Effector memory CD4-positive, alpha-beta T cell (primary cell): ENCODE measurements around the gene PDXDC1.
"Not testable (repeated sequence)": the region's sequence is repeated elsewhere in the genome, so short reads cannot be mapped to it uniquely, and the experiment has no call there.

Experiments used
- DNase-seq, 3 donors: peaks; one replicate each; pipeline ENCODE4 v3.0.0-alpha.2; 2020
- H3K27ac ChIP-seq: 2 replicates; pipeline ENCODE4 v1.7.0; 2013; ENCODE audit warnings: mild to moderate bottlenecking, low read length, moderate library complexity; ENCODE audit not compliant: insufficient read depth, poor library complexity, severe bottlenecking
- H3K27me3 ChIP-seq: replicated peaks from 2 replicates; pipeline ENCODE4 v1.7.0; 2013; ENCODE audit warnings: mild to moderate bottlenecking, low read length; ENCODE audit not compliant: insufficient read depth, control insufficient read depth, poor library complexity, severe bottlenecking
- H3K36me3 ChIP-seq: 2 replicates; pipeline ENCODE4 v1.7.0; 2013; ENCODE audit warnings: mild to moderate bottlenecking, low read length, moderate library complexity; ENCODE audit not compliant: control insufficient read depth, insufficient read depth
- H3K4me1 ChIP-seq: 2 replicates; pipeline ENCODE4 v1.7.0; 2013; ENCODE audit warnings: low read length, mild to moderate bottlenecking; ENCODE audit not compliant: control insufficient read depth, insufficient read depth, poor library complexity, severe bottlenecking
- H3K4me3 ChIP-seq: 2 replicates; pipeline ENCODE4 v1.7.0; 2013; ENCODE audit warnings: low read length, low read depth, mild to moderate bottlenecking; ENCODE audit not compliant: insufficient read depth, poor library complexity, severe bottlenecking
- H3K9me3 ChIP-seq: 2 replicates; pipeline ENCODE4 v1.7.0; 2013; ENCODE audit warnings: mild to moderate bottlenecking, low read length, moderate library complexity; ENCODE audit not compliant: control insufficient read depth

PDXDC1 gene

GRCh38 chr16:14973785-14974322 is 972 bp upstream of the PDXDC1 start:
- not testable (repeated sequence) for H3K36me3 ChIP-seq, DNase-seq, H3K4me1 ChIP-seq, H3K9me3 ChIP-seq, H3K27me3 ChIP-seq
- H3K4me3 ChIP-seq = peak overlapping the region; percentile 97
- peak overlapping the region; percentile 92 for H3K27ac ChIP-seq

- Histone ChIP-seq H3K4me3 (peak overlapping the region; percentile 97), H3K27ac (peak overlapping the region; percentile 92)
- not testable (repeated sequence) for H3K27me3 ChIP-seq, H3K36me3 ChIP-seq, H3K9me3 ChIP-seq, H3K4me1 ChIP-seq, DNase-seq
These were observed 533 bp upstream of the PDXDC1 start for GRCh38 chr16:14974331-14974655.

GRCh38 chr16:14975418-14976194 is 780 bp downstream of the PDXDC1 start:
- Histone ChIP-seq H3K4me3 (peak overlapping the region; percentile 97), H3K27ac (peak overlapping the region; percentile 92)
- not testable (repeated sequence) for H3K4me1 ChIP-seq, H3K9me3 ChIP-seq, H3K36me3 ChIP-seq, H3K27me3 ChIP-seq
- DNase-seq = peak; percentile 58 to 66 (median 62)

GRCh38 chr16:14976971-14977736 is 2.3 kb downstream of the PDXDC1 start:
- DNase-seq, H3K4me1 ChIP-seq, H3K36me3 ChIP-seq, H3K9me3 ChIP-seq, H3K27me3 ChIP-seq, H3K27ac ChIP-seq, H3K4me3 ChIP-seq: not testable (repeated sequence)

GRCh38 chr16:14978281-14978680 is 3.5 kb downstream of the PDXDC1 start:
- not testable (repeated sequence) for H3K4me3 ChIP-seq, H3K27me3 ChIP-seq, H3K9me3 ChIP-seq, H3K4me1 ChIP-seq, H3K27ac ChIP-seq, DNase-seq, H3K36me3 ChIP-seq

GRCh38 chr16:14978908-14979307 is 4.1 kb downstream of the PDXDC1 start:
- H3K4me3 ChIP-seq, DNase-seq, H3K36me3 ChIP-seq, H3K9me3 ChIP-seq, H3K27ac ChIP-seq, H3K4me1 ChIP-seq, H3K27me3 ChIP-seq: not testable (repeated sequence)

GRCh38 chr16:14981234-14981633 is 6.4 kb downstream of the PDXDC1 start:
- H3K4me3 ChIP-seq, H3K36me3 ChIP-seq, H3K27ac ChIP-seq, DNase-seq, H3K4me1 ChIP-seq, H3K27me3 ChIP-seq, H3K9me3 ChIP-seq: not testable (repeated sequence)

- H3K36me3 ChIP-seq, DNase-seq: not testable (repeated sequence)
These were observed 7.7 kb downstream of the PDXDC1 start for GRCh38 chr16:14982521-14982920.

GRCh38 chr16:14988092-14988491 is 13.3 kb downstream of the PDXDC1 start:
- not testable (repeated sequence) for H3K27ac ChIP-seq, H3K36me3 ChIP-seq, H3K27me3 ChIP-seq, H3K4me1 ChIP-seq, DNase-seq, H3K4me3 ChIP-seq, H3K9me3 ChIP-seq

More at GRCh38 chr16:14982521-14982920, 7.7 kb downstream of the PDXDC1 start:
- H3K9me3 ChIP-seq, H3K27ac ChIP-seq, H3K4me1 ChIP-seq, H3K27me3 ChIP-seq, H3K4me3 ChIP-seq: not testable (repeated sequence)

- H3K9me3 ChIP-seq, DNase-seq, H3K4me3 ChIP-seq, H3K4me1 ChIP-seq, H3K27me3 ChIP-seq, H3K27ac ChIP-seq, H3K36me3 ChIP-seq: not testable (repeated sequence)
These were observed 13.9 kb downstream of the PDXDC1 start for GRCh38 chr16:14988661-14989191.
